Activated CD8-positive, alpha-beta T cell treated with anti-CD3 and anti-CD28 coated beads, Interleukin-2, amount 10 ng/mL, durations not matched to agents 7 days and 5 days (primary cell): ENCODE results near the gene C12orf56. TPM values are rescaled to one million over a fixed set of nuclear protein-coding genes. Genes with fewer than 3 reads are reported as not detected.
"Not testable (repeated sequence)": the region's sequence is repeated elsewhere in the genome, so short reads cannot be mapped to it uniquely, and the experiment has no call there.

ENCODE experiments used
- ATAC-seq: fragments of 150-1000 bp; cut with Tn5 transposase; one replicate; pipeline ENCODE4 v1.10.0; 2021; ENCODE audit warnings: moderate library complexity
- CTCF ChIA-PET: fragments of 350-600 bp; sonication (Branson Sonifier 250); formaldehyde crosslinking; loops from one replicate; lab custom pipeline; 2021; ENCODE audit warnings: antibody characterized with exemption; lab: Charles Lee
- POLR2A ChIA-PET: fragments of 350-600 bp; sonication (Branson Sonifier 250); formaldehyde crosslinking; loops from one replicate; lab custom pipeline; 2021; ENCODE audit warnings: antibody characterized with exemption; lab: Charles Lee
- DNase-seq: peaks from one replicate; pipeline ENCODE4 v3.0.0-alpha.2; 2020
- H3K27ac Mint-ChIP-seq: one replicate; pipeline ENCODE4 v1.8.0; 2021; ENCODE audit warnings: mild to moderate bottlenecking, mixed read lengths
- H3K27me3 Mint-ChIP-seq: one replicate; pipeline ENCODE4 v1.8.0; 2021; ENCODE audit warnings: low read depth, mixed read lengths
- H3K36me3 Mint-ChIP-seq: one replicate; pipeline ENCODE4 v1.8.0; 2021; ENCODE audit warnings: low read depth, mixed read lengths
- H3K4me1 Mint-ChIP-seq: one replicate; pipeline ENCODE4 v1.8.0; 2021; ENCODE audit warnings: low read depth, mixed read lengths
- H3K4me3 Mint-ChIP-seq: one replicate; pipeline ENCODE4 v1.8.0; 2021; ENCODE audit warnings: mild to moderate bottlenecking, mixed read lengths
- H3K9me3 Mint-ChIP-seq: one replicate; pipeline ENCODE4 v1.8.0; 2022; ENCODE audit warnings: mixed read lengths; ENCODE audit not compliant: insufficient read depth
- total RNA-seq, 2 experiments: library from RNA; stranded (reverse); gene quantifications; one replicate each; pipeline ENCODE4 v1.2.3, GENCODE V29; 2021

The C12orf56 gene
- total RNA-seq, 2 experiments from 2014 or later: not detected

GRCh38 chr12:64293654-64294364, 96.7 kb downstream of the C12orf56 start:
- no peaks in the 10 kb centered on the region for H3K9me3 Mint-ChIP-seq
- H3K27ac Mint-ChIP-seq: no peak overlapping the region
- no peak for ATAC-seq
- no peak for DNase-seq
- peaks cover 5% of the 10 kb centered on the region for H3K27me3 Mint-ChIP-seq
- H3K36me3 Mint-ChIP-seq: no peaks in the 10 kb centered on the region
- ChIA-PET POLR2A (no interaction called here), CTCF (no interaction called here)
- H3K4me1 Mint-ChIP-seq: no peaks in the 10 kb centered on the region
- H3K4me3 Mint-ChIP-seq: no peak overlapping the region

- H3K27ac Mint-ChIP-seq, H3K9me3 Mint-ChIP-seq, POLR2A ChIA-PET, H3K4me3 Mint-ChIP-seq, ATAC-seq, DNase-seq, H3K27me3 Mint-ChIP-seq, CTCF ChIA-PET, H3K36me3 Mint-ChIP-seq, H3K4me1 Mint-ChIP-seq: not testable (repeated sequence)
Measured at GRCh38 chr12:64293174-64293573, 97.4 kb downstream of the C12orf56 start.

- POLR2A ChIA-PET: no interaction called here
Measured at GRCh38 chr12:64286521-64286920, 104.0 kb downstream of the C12orf56 start.

GRCh38 chr12:64284256-64284655, 106.3 kb downstream of the C12orf56 start:
- H3K27me3 Mint-ChIP-seq: no peaks in the 10 kb centered on the region

More at GRCh38 chr12:64286521-64286920, 104.0 kb downstream of the C12orf56 start:
- CTCF ChIA-PET: no interaction called here
- no peaks in the 10 kb centered on the region for H3K9me3 Mint-ChIP-seq
- H3K27me3 Mint-ChIP-seq: no peaks in the 10 kb centered on the region
- no peak overlapping the region for H3K27ac Mint-ChIP-seq
- H3K4me1 Mint-ChIP-seq: no peaks in the 10 kb centered on the region
- DNase-seq: no peak
- no peak for ATAC-seq
- no peak overlapping the region for H3K4me3 Mint-ChIP-seq
- H3K36me3 Mint-ChIP-seq: no peaks in the 10 kb centered on the region

GRCh38 chr12:64278421-64278820, 112.1 kb downstream of the C12orf56 start:
- CTCF ChIA-PET: no interaction called here
- no peaks in the 10 kb centered on the region for H3K36me3 Mint-ChIP-seq
- DNase-seq: no peak
- no peak overlapping the region for H3K27ac Mint-ChIP-seq
- no peak for ATAC-seq
- H3K27me3 Mint-ChIP-seq: peaks cover 9% of the 10 kb centered on the region
- H3K4me1 Mint-ChIP-seq: no peaks in the 10 kb centered on the region
- H3K9me3 Mint-ChIP-seq: no peaks in the 10 kb centered on the region
- H3K4me3 Mint-ChIP-seq: no peak overlapping the region
- POLR2A ChIA-PET: no interaction called here

More at GRCh38 chr12:64284256-64284655, 106.3 kb downstream of the C12orf56 start:
- no peaks in the 10 kb centered on the region for H3K9me3 Mint-ChIP-seq
- no peaks in the 10 kb centered on the region for H3K4me1 Mint-ChIP-seq
- H3K4me3 Mint-ChIP-seq: no peak overlapping the region
- CTCF ChIA-PET: no interaction called here
- POLR2A ChIA-PET: no interaction called here
- no peak overlapping the region for H3K27ac Mint-ChIP-seq
- no peaks in the 10 kb centered on the region for H3K36me3 Mint-ChIP-seq
- DNase-seq: no peak
- ATAC-seq: no peak

- DNase-seq (peak; percentile 24), ATAC-seq (no peak)
- CTCF ChIA-PET: interaction anchor here (0.8 kb wide), 1 partner anchor 435 kb away, joined by 3 read pairs; no protein-coding TSS in a partner anchor
- POLR2A ChIA-PET: interaction anchor here (0.6 kb wide), 1 partner anchor 30 kb away, joined by 4 read pairs; no protein-coding TSS in a partner anchor
- Mint-ChIP-seq H3K27ac (no peak overlapping the region), H3K9me3 (no peaks in the 10 kb centered on the region), H3K4me1 (no peaks in the 10 kb centered on the region), H3K4me3 (no peak overlapping the region), H3K36me3 (no peaks in the 10 kb centered on the region), H3K27me3 (peaks cover 8% of the 10 kb centered on the region)
Measured at GRCh38 chr12:64273527-64274403, 116.8 kb downstream of the C12orf56 start.

GRCh38 chr12:64270411-64270810, 120.1 kb downstream of the C12orf56 start:
- no peak for DNase-seq
- no peak for ATAC-seq
- H3K4me1 Mint-ChIP-seq: no peaks in the 10 kb centered on the region
- peaks cover 7% of the 10 kb centered on the region for H3K27me3 Mint-ChIP-seq
- no peaks in the 10 kb centered on the region for H3K36me3 Mint-ChIP-seq
- no peaks in the 10 kb centered on the region for H3K9me3 Mint-ChIP-seq
- POLR2A ChIA-PET: interaction anchor here (0.6 kb wide), 1 partner anchor 546 kb away, joined by 3 read pairs; no protein-coding TSS in a partner anchor
- no peak overlapping the region for H3K27ac Mint-ChIP-seq
- CTCF ChIA-PET: interaction anchor here (0.6 kb wide), 1 partner anchor 139 kb away, joined by 3 read pairs; no protein-coding TSS in a partner anchor
- H3K4me3 Mint-ChIP-seq: no peak overlapping the region

- H3K9me3 Mint-ChIP-seq: no peaks in the 10 kb centered on the region
- no peak overlapping the region for H3K27ac Mint-ChIP-seq
- ATAC-seq: no peak
- ChIA-PET POLR2A (no interaction called here), CTCF (no interaction called here)
- no peaks in the 10 kb centered on the region for H3K4me1 Mint-ChIP-seq
- H3K36me3 Mint-ChIP-seq: no peaks in the 10 kb centered on the region
- no peak overlapping the region for H3K4me3 Mint-ChIP-seq
- DNase-seq: no peak
- peaks cover 10% of the 10 kb centered on the region for H3K27me3 Mint-ChIP-seq
Measured at GRCh38 chr12:64269161-64269560, 121.4 kb downstream of the C12orf56 start.

GRCh38 chr12:64268409-64268808, 122.1 kb downstream of the C12orf56 start:
- H3K36me3 Mint-ChIP-seq: no peaks in the 10 kb centered on the region
- no peak overlapping the region for H3K27ac Mint-ChIP-seq
- ChIA-PET CTCF (interaction anchor here (0.6 kb wide), 1 partner anchor 467 kb away, joined by 3 read pairs; no protein-coding TSS in a partner anchor), POLR2A (no interaction called here)
- DNase-seq (no peak), ATAC-seq (no peak)
- peaks cover 5% of the 10 kb centered on the region for H3K27me3 Mint-ChIP-seq
- H3K4me3 Mint-ChIP-seq: no peak overlapping the region
- H3K4me1 Mint-ChIP-seq: no peaks in the 10 kb centered on the region
- H3K9me3 Mint-ChIP-seq: no peaks in the 10 kb centered on the region

GRCh38 chr12:64265839-64266238, 124.7 kb downstream of the C12orf56 start:
- ATAC-seq: no peak
- H3K9me3 Mint-ChIP-seq: no peaks in the 10 kb centered on the region
- no peaks in the 10 kb centered on the region for H3K36me3 Mint-ChIP-seq
- no peaks in the 10 kb centered on the region for H3K4me1 Mint-ChIP-seq
- DNase-seq: no peak
- no peak overlapping the region for H3K4me3 Mint-ChIP-seq
- POLR2A ChIA-PET: no interaction called here
- H3K27ac Mint-ChIP-seq: no peak overlapping the region
- H3K27me3 Mint-ChIP-seq: peaks cover 5% of the 10 kb centered on the region
- CTCF ChIA-PET: interaction anchor here (1.2 kb wide), 1 partner anchor 10 kb away, joined by 3 read pairs; no protein-coding TSS in a partner anchor

- ChIA-PET POLR2A (no interaction called here), CTCF (no interaction called here)
- Mint-ChIP-seq H3K4me1 (no peaks in the 10 kb centered on the region), H3K27me3 (peaks cover 3% of the 10 kb centered on the region), H3K36me3 (no peaks in the 10 kb centered on the region), H3K9me3 (no peaks in the 10 kb centered on the region), H3K27ac (no peak overlapping the region), H3K4me3 (no peak overlapping the region)
- ATAC-seq (no peak), DNase-seq (no peak)
Measured at GRCh38 chr12:64261813-64262212, 128.7 kb downstream of the C12orf56 start.

GRCh38 chr12:64258576-64258975, 132.0 kb downstream of the C12orf56 start:
- Mint-ChIP-seq H3K4me1 (no peaks in the 10 kb centered on the region), H3K4me3 (no peak overlapping the region), H3K36me3 (no peaks in the 10 kb centered on the region), H3K27me3 (no peaks in the 10 kb centered on the region), H3K27ac (no peak overlapping the region), H3K9me3 (no peaks in the 10 kb centered on the region)
- ChIA-PET CTCF (interaction anchor here (4.4 kb wide), 1 partner anchor 414 kb away, joined by 19 read pairs; the partner anchor contains the start of gene SRGAP1), POLR2A (no interaction called here)
- DNase-seq (no peak), ATAC-seq (no peak)
